Cardiac fibroblast (primary cell): ENCODE data around the gene SLC38A11.

Experiments used
- DNase-seq, 2 donors: peaks; one replicate each; pipeline versions ENCODE4 v3.0.0 to v3.0.0-alpha.2; 2010; ENCODE audit warnings: low read depth in 2 of 2
- H3K4me3 ChIP-seq, 2 donors: replicated peaks in 1 of 2; 1 replicate in 1 of 2; 2 replicates in 1 of 2; pipeline ENCODE4 v1.5.1; 2011; ENCODE audit warnings: low read depth in 2 of 2, low read length in 2 of 2, mild to moderate bottlenecking in 2 of 2, moderate library complexity in 1 of 2
- TF ChIP-seq, protein P1 (sequence below): IDR thresholded peaks from one replicate; pipeline ENCODE4 v1.5.1; 2011; ENCODE audit warnings: low read depth, mild to moderate bottlenecking, low read length, inconsistent platforms

Gene SLC38A11

DNA sequence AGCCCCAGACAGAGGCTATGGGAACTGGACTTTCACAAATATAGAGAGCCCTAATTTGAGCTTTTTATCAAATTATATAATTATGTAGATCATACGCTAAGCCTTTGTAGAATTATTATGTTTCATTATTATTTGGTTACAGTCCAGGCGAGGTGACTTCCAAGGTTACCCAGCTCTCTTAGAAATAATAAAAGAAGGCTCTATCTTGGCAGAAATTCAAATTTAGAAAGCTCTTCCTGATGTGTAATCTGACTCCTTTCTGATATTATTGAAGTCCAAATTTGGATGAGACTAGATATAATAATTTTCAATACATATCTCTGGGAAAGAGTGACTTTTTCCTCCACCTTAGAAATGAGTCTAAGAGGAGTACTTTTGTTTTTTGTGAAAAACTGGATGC, 4.8 kb upstream of the SLC38A11 start:
- no peak overlapping the region for H3K4me3 ChIP-seq
- DNase-seq = no peak
- TF ChIP-seq, protein P1, sequence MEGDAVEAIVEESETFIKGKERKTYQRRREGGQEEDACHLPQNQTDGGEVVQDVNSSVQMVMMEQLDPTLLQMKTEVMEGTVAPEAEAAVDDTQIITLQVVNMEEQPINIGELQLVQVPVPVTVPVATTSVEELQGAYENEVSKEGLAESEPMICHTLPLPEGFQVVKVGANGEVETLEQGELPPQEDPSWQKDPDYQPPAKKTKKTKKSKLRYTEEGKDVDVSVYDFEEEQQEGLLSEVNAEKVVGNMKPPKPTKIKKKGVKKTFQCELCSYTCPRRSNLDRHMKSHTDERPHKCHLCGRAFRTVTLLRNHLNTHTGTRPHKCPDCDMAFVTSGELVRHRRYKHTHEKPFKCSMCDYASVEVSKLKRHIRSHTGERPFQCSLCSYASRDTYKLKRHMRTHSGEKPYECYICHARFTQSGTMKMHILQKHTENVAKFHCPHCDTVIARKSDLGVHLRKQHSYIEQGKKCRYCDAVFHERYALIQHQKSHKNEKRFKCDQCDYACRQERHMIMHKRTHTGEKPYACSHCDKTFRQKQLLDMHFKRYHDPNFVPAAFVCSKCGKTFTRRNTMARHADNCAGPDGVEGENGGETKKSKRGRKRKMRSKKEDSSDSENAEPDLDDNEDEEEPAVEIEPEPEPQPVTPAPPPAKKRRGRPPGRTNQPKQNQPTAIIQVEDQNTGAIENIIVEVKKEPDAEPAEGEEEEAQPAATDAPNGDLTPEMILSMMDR = no peak

DNA sequence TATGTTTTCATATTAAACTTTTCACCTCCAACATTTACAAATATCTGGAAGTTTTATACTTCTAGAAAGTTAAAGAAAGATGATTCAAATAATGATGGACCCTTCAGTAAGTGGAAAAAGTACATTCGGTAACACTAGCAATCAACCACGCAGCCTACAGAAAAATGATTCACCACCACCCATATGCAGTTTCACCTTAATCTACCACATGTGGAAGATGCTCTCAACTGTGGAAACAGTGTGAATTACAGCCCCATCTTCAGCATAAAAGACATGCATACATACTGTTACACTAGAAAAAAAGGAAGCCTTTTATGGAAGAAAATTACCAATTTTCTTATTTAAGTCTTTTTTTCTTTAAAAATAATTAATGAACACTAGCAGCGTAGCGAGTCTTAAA, 1.1 kb downstream of the SLC38A11 start:
- no peak for DNase-seq
- H3K4me3 ChIP-seq = no peak overlapping the region
- TF ChIP-seq, protein P1 = no peak

DNA sequence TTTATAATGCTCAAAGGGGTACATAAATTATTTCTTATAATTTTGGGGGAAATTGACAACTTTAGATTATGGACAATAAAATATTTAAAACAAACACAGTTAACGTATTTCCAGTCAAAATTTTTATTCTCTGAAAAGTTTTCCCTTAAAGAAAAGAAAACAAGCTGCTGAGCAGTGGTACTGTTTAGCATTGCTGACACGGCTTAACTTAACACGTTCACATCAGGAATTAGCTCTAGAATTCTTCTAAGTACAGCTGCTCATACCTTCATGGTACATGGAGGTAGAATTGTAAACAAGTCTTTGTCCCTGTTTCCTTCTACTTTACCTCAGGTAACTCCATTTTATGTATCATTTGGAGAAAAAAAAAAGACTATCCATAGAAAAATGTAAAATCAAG, 2.0 kb downstream of the SLC38A11 start:
- DNase-seq = no peak
- no peak overlapping the region for H3K4me3 ChIP-seq
- TF ChIP-seq, protein P1 = no peak

GRCh38 chr2:164952057-164952702, 3.1 kb downstream of the SLC38A11 start:
- no peak overlapping the region for H3K4me3 ChIP-seq
- TF ChIP-seq, protein P1 = no peak
- no peak for DNase-seq

- H3K4me3 ChIP-seq = no peak overlapping the region
- no peak for DNase-seq
- TF ChIP-seq, protein P1 = no peak
These were observed 6.8 kb downstream of the SLC38A11 start for GRCh38 chr2:164948540-164948939.

GRCh38 chr2:164947281-164947680, 8.0 kb downstream of the SLC38A11 start:
- DNase-seq = no peak
- TF ChIP-seq, protein P1 = no peak
- no peak overlapping the region for H3K4me3 ChIP-seq

- TF ChIP-seq, protein P1 = no peak
- DNase-seq = no peak
- H3K4me3 ChIP-seq = no peak overlapping the region
These were observed 12.0 kb downstream of the SLC38A11 start for GRCh38 chr2:164943289-164943688.
